ENCODE measurements around the gene TENM4. TPM values are rescaled to one million over a fixed set of nuclear protein-coding genes. Genes with fewer than 3 reads are reported as not detected.

Gene TENM4
- total RNA-seq, 1 donor from 2014 or later: 5.1 TPM

- Mint-ChIP-seq H3K4me1 (peaks cover 15% of the 10 kb centered on the region), H3K4me3 (no peak overlapping the region), H3K27me3 (ENCODE audit: insufficient read depth, low read depth) (peaks cover 4% of the 10 kb centered on the region), H3K36me3 (peaks cover 40% of the 10 kb centered on the region), H3K9me3 (no peaks in the 10 kb centered on the region), H3K27ac (no peak overlapping the region)
- no peaks in the 10 kb centered on the region for H3K27me3 ChIP-seq
- peaks cover 11% of the 10 kb centered on the region for H3K4me1 ChIP-seq
- H4K20me1 ChIP-seq (ENCODE audit: low read depth): no peaks in the 10 kb centered on the region
- no peak for DNase-seq (ENCODE audit: low spot score)
- H3K9ac ChIP-seq: no peak overlapping the region
- no peak overlapping the region for H3K27ac ChIP-seq
- no peaks in the 10 kb centered on the region for H3K9me3 ChIP-seq (ENCODE audit: low read depth)
- H3K4me3 ChIP-seq: no peak overlapping the region
- H3K36me3 ChIP-seq: no peaks in the 10 kb centered on the region
- TF ChIP-seq EZH2 (IDR thresholded peaks at IDR 0.05) (no peak), EZH2phosphoT487 (IDR thresholded peaks at IDR 0.05) (no peak)
- TF ChIP-seq, protein P1, sequence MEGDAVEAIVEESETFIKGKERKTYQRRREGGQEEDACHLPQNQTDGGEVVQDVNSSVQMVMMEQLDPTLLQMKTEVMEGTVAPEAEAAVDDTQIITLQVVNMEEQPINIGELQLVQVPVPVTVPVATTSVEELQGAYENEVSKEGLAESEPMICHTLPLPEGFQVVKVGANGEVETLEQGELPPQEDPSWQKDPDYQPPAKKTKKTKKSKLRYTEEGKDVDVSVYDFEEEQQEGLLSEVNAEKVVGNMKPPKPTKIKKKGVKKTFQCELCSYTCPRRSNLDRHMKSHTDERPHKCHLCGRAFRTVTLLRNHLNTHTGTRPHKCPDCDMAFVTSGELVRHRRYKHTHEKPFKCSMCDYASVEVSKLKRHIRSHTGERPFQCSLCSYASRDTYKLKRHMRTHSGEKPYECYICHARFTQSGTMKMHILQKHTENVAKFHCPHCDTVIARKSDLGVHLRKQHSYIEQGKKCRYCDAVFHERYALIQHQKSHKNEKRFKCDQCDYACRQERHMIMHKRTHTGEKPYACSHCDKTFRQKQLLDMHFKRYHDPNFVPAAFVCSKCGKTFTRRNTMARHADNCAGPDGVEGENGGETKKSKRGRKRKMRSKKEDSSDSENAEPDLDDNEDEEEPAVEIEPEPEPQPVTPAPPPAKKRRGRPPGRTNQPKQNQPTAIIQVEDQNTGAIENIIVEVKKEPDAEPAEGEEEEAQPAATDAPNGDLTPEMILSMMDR (IDR thresholded peaks at IDR 0.05): no peak
- H3K4me2 ChIP-seq: no peak overlapping the region
- no peaks in the 10 kb centered on the region for H3K79me2 ChIP-seq (ENCODE audit: low read depth)
- H2AFZ ChIP-seq (replicated peaks): no peak overlapping the region
- H3F3A ChIP-seq (ENCODE audit: low read depth): no peaks in the 10 kb centered on the region
Measured at GRCh38 chr11:78657441-78657840, 783.4 kb downstream of the TENM4 start.

GRCh38 chr11:78656984-78657383 lies 783.8 kb downstream of the TENM4 start:
- H3K36me3 ChIP-seq: no peaks in the 10 kb centered on the region
- H3K9ac ChIP-seq: no peak overlapping the region
- peaks cover 3% of the 10 kb centered on the region for H3K27me3 Mint-ChIP-seq (ENCODE audit: insufficient read depth, low read depth)
- no peak overlapping the region for H3K4me2 ChIP-seq
- H3K9me3 Mint-ChIP-seq: no peaks in the 10 kb centered on the region
- no peak overlapping the region for H3K4me3 Mint-ChIP-seq
- no peak overlapping the region for H3K27ac Mint-ChIP-seq
- no peak for TF ChIP-seq EZH2 (IDR thresholded peaks at IDR 0.05)
- TF ChIP-seq, protein P1 (IDR thresholded peaks at IDR 0.05): no peak
- TF ChIP-seq EZH2phosphoT487 (IDR thresholded peaks at IDR 0.05): no peak
- H3K36me3 Mint-ChIP-seq: peaks cover 39% of the 10 kb centered on the region
- H3K4me1 ChIP-seq: peaks cover 11% of the 10 kb centered on the region
- H3K27ac ChIP-seq: no peak overlapping the region
- H4K20me1 ChIP-seq (ENCODE audit: low read depth): no peaks in the 10 kb centered on the region
- no peak for DNase-seq (ENCODE audit: low spot score)
- no peak overlapping the region for H2AFZ ChIP-seq (replicated peaks)
- H3K4me1 Mint-ChIP-seq: peaks cover 15% of the 10 kb centered on the region
- no peak overlapping the region for H3K4me3 ChIP-seq
- H3K9me3 ChIP-seq (ENCODE audit: low read depth): no peaks in the 10 kb centered on the region
- H3K79me2 ChIP-seq (ENCODE audit: low read depth): no peaks in the 10 kb centered on the region
- no peaks in the 10 kb centered on the region for H3K27me3 ChIP-seq
- H3F3A ChIP-seq (ENCODE audit: low read depth): no peaks in the 10 kb centered on the region

DNA sequence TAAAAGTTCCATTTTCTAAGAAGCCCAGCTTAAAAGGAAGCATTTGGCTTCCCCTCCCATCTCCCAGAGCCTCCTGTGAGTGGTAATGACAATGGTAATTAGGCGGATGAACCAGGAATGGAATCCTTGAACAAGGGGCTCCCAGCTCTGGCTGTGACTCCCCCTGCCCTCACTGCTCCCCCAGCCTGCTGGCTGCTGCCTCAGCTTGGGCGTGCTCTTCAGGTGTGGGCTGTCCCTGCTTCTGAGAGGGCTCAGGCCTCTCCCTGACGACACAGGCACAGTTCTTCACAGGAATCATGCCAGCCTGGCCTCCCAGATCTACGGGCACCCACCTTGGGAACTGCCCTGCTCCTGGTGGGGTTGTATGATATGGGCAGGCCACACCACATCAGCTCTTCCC lies 784.5 kb downstream of the TENM4 start:
- Mint-ChIP-seq H3K4me3 (no peak overlapping the region), H3K36me3 (peaks cover 39% of the 10 kb centered on the region)

More for the DNA sequence above, 784.5 kb downstream of the TENM4 start:
- no peak for TF ChIP-seq EZH2phosphoT487 (IDR thresholded peaks at IDR 0.05)
- no peak for TF ChIP-seq EZH2 (IDR thresholded peaks at IDR 0.05)
- TF ChIP-seq, protein P1 (IDR thresholded peaks at IDR 0.05): no peak
- Histone ChIP-seq H3F3A (ENCODE audit: low read depth) (no peaks in the 10 kb centered on the region), H3K9ac (no peak overlapping the region), H2AFZ (replicated peaks) (no peak overlapping the region), H3K9me3 (ENCODE audit: low read depth) (no peaks in the 10 kb centered on the region), H4K20me1 (ENCODE audit: low read depth) (no peaks in the 10 kb centered on the region), H3K79me2 (ENCODE audit: low read depth) (no peaks in the 10 kb centered on the region), H3K4me3 (no peak overlapping the region), H3K27me3 (no peaks in the 10 kb centered on the region), H3K4me2 (no peak overlapping the region), H3K36me3 (no peaks in the 10 kb centered on the region), H3K27ac (no peak overlapping the region), H3K4me1 (peaks cover 12% of the 10 kb centered on the region)
- Mint-ChIP-seq H3K27me3 (ENCODE audit: insufficient read depth, low read depth) (peaks cover 4% of the 10 kb centered on the region), H3K9me3 (no peaks in the 10 kb centered on the region), H3K4me1 (peaks cover 18% of the 10 kb centered on the region), H3K27ac (peak overlapping the region; percentile 11)
- no peak for DNase-seq (ENCODE audit: low spot score)

Data from neural progenitor cell (in vitro differentiated cells).